BE2C (cell line): ENCODE results near the gene PLEKHF1.

Source experiments
- DNase-seq: peaks from one replicate; pipeline ENCODE4 v3.0.0-alpha.2; 2020
- H3K27me3 ChIP-seq: fragments of 250-450 bp; sonication (Bioruptor Pico); 2 replicates; pipeline ENCODE4 v1.5.1; 2020; ENCODE audit warnings: mild to moderate bottlenecking
- H3K36me3 ChIP-seq: fragments of 250-450 bp; sonication (Bioruptor Pico); 2 replicates; pipeline ENCODE4 v1.5.1; 2020; ENCODE audit warnings: mild to moderate bottlenecking
- H3K4me1 ChIP-seq: fragments of 250-450 bp; sonication (Bioruptor Pico); 2 replicates; pipeline ENCODE4 v1.5.1; 2020
- H3K4me3 ChIP-seq: 2 replicates; pipeline ENCODE4 v1.5.1; 2011; ENCODE audit warnings: low read depth, low read length
- H3K9me3 ChIP-seq: fragments of 250-450 bp; sonication (Bioruptor Pico); 2 replicates; pipeline ENCODE4 v1.5.1; 2020
- CTCF ChIP-seq: IDR thresholded peaks from 2 replicates; pipeline ENCODE4 v1.5.1; 2012; ENCODE audit warnings: mild to moderate bottlenecking, low read depth, low read length

The PLEKHF1 gene

GRCh38 chr19:29678484-29679106, 13.3 kb downstream of the PLEKHF1 start:
- no peak for TF ChIP-seq CTCF
- Histone ChIP-seq H3K9me3 (no peaks in the 10 kb centered on the region), H3K4me1 (no peaks in the 10 kb centered on the region), H3K36me3 (no peaks in the 10 kb centered on the region), H3K27me3 (no peaks in the 10 kb centered on the region), H3K4me3 (no peak overlapping the region)
- DNase-seq: no peak

- H3K4me1 ChIP-seq: no peaks in the 10 kb centered on the region
- H3K9me3 ChIP-seq: no peaks in the 10 kb centered on the region
- DNase-seq: no peak
- no peak for TF ChIP-seq CTCF
- no peak overlapping the region for H3K4me3 ChIP-seq
- no peaks in the 10 kb centered on the region for H3K36me3 ChIP-seq
- no peaks in the 10 kb centered on the region for H3K27me3 ChIP-seq
Measured at GRCh38 chr19:29679598-29680210, 14.4 kb downstream of the PLEKHF1 start.

GRCh38 chr19:29680447-29680846, 15.2 kb downstream of the PLEKHF1 start:
- no peak for DNase-seq
- Histone ChIP-seq H3K4me3 (no peak overlapping the region), H3K4me1 (no peaks in the 10 kb centered on the region), H3K27me3 (no peaks in the 10 kb centered on the region), H3K36me3 (no peaks in the 10 kb centered on the region), H3K9me3 (no peaks in the 10 kb centered on the region)
- no peak for TF ChIP-seq CTCF

- no peak for TF ChIP-seq CTCF
Measured at GRCh38 chr19:29680937-29681336, 15.7 kb downstream of the PLEKHF1 start.

GRCh38 chr19:29681422-29682235, 16.4 kb downstream of the PLEKHF1 start:
- TF ChIP-seq CTCF: no peak
- Histone ChIP-seq H3K27me3 (no peaks in the 10 kb centered on the region), H3K4me3 (no peak overlapping the region), H3K4me1 (no peaks in the 10 kb centered on the region), H3K36me3 (no peaks in the 10 kb centered on the region), H3K9me3 (no peaks in the 10 kb centered on the region)
- DNase-seq: no peak

More at GRCh38 chr19:29680937-29681336, 15.7 kb downstream of the PLEKHF1 start:
- Histone ChIP-seq H3K4me1 (no peaks in the 10 kb centered on the region), H3K4me3 (no peak overlapping the region), H3K9me3 (no peaks in the 10 kb centered on the region), H3K36me3 (no peaks in the 10 kb centered on the region), H3K27me3 (no peaks in the 10 kb centered on the region)
- no peak for DNase-seq
